K562 (cell line): ENCODE data around the gene CDC23. TPM values are rescaled to one million over a fixed set of nuclear protein-coding genes. Genes with fewer than 3 reads are reported as not detected.
"Not testable (repeated sequence)": the region's sequence is repeated elsewhere in the genome, so short reads cannot be mapped to it uniquely, and the experiment has no call there.

Experiments
- ATAC-seq: fragments of 200-7000 bp; cut with Tn5 transposase; 3 replicates; pipeline ENCODE4 v1.9.1; 2020; ENCODE audit warnings: moderate library complexity
- BruUV-seq: library from RNA; stranded (reverse); fragments of 400-500 nt; replicated peaks from 2 replicates; lab custom pipeline; 2021; lab: Mats Ljungman, UMichigan
- CTCF ChIA-PET: fragments of 300-600 bp; formaldehyde crosslinking; extraction: SDS; loops from one replicate; lab custom pipeline; 2021; ENCODE audit warnings: low intra/inter-chr PET ratio; lab: Yijun Ruan, JAX
- POLR2A ChIA-PET: fragments of 300-600, 350-650 bp; sonication (Branson Sonifier 250); formaldehyde crosslinking; extraction: SDS; loops from one replicate; lab custom pipeline; 2021; ENCODE audit warnings: antibody characterized with exemption, inconsistent platforms; lab: Yijun Ruan, JAX
- DNase-seq, 4 experiments: peaks; one replicate each; pipeline versions ENCODE4 v3.0.0 to v3.0.0-alpha.2; 2011 to 2018; ENCODE audit warnings: low spot score in 3 of 4, mixed read lengths in 3 of 4; ENCODE audit errors: extremely low read depth in 1 of 4
- FAIRE-seq: peaks from 2 replicates; lab custom pipeline; 2011; peaks lifted over from hg19 to GRCh38; lab: Jason Lieb, UNC
- H2AFZ ChIP-seq: 2 replicates; pipeline ENCODE4 v1.6.0; 2011; ENCODE audit warnings: low read depth, low read length, control low read depth, inconsistent platforms
- H3K27ac ChIP-seq: fragments of 200-600 bp; 3 replicates; pipeline ENCODE4 v1.8.0; 2011; ENCODE audit warnings: low read depth, mild to moderate bottlenecking, control low read depth, inconsistent platforms, low read length, moderate library complexity, mixed read lengths; ENCODE audit errors: extremely low read depth
- H3K27me3 ChIP-seq, 2 experiments: fragments of 300-600 bp in 1 of 2; 2 replicates in 1 of 2; 3 replicates in 1 of 2; pipeline versions ENCODE4 v1.6.0 to v1.8.0; 2011; ENCODE audit warnings: inconsistent platforms in 2 of 2, low read length in 2 of 2, mild to moderate bottlenecking in 1 of 2, mixed read lengths in 1 of 2, moderate library complexity in 1 of 2; ENCODE audit not compliant: control insufficient read depth in 2 of 2, insufficient read depth in 2 of 2
- H3K36me3 ChIP-seq: fragments of 300-600 bp; 3 replicates; pipeline ENCODE4 v1.8.0; 2011; ENCODE audit warnings: mild to moderate bottlenecking, low read length, inconsistent platforms; ENCODE audit not compliant: control insufficient read depth, insufficient read depth
- H3K4me1 ChIP-seq, 2 experiments: fragments of 200-600 bp in 1 of 2; replicated peaks in 1 of 2; 2 replicates in 1 of 2; 3 replicates in 1 of 2; pipeline versions ENCODE4 v1.5.1 to v1.8.0; 2011; ENCODE audit warnings: inconsistent platforms in 2 of 2, low read length in 2 of 2, mild to moderate bottlenecking in 1 of 2, mixed read lengths in 1 of 2, moderate library complexity in 1 of 2; ENCODE audit not compliant: control insufficient read depth in 2 of 2, insufficient read depth in 2 of 2
- H3K4me2 ChIP-seq: 2 replicates; pipeline ENCODE4 v1.6.1; 2011; ENCODE audit warnings: low read length, control low read depth, inconsistent platforms, mixed read lengths; ENCODE audit not compliant: insufficient read depth
- H3K4me3 ChIP-seq: fragments of 200-600 bp; sonication (generic), shearing (Covaris generic); 2 replicates; pipeline ENCODE4 v1.5.1; 2016; ENCODE audit warnings: control low read depth, inconsistent platforms
- H3K79me2 ChIP-seq: fragments of 200-600 bp; 3 replicates; pipeline ENCODE4 v1.8.0; 2011; ENCODE audit warnings: low read length, inconsistent platforms; ENCODE audit not compliant: control insufficient read depth, insufficient read depth
- H3K9ac ChIP-seq, 2 experiments: 2 replicates each; pipeline versions ENCODE4 v1.6.0 to v1.6.1; 2011; ENCODE audit warnings: low read depth in 2 of 2, low read length in 2 of 2, control low read depth in 1 of 2, inconsistent platforms in 1 of 2, mild to moderate bottlenecking in 1 of 2, mixed read lengths in 1 of 2; ENCODE audit not compliant: insufficient read depth in 1 of 2
- H3K9me1 ChIP-seq: one replicate; pipeline ENCODE4 v1.6.0; 2011; ENCODE audit warnings: inconsistent platforms, mild to moderate bottlenecking, low read length, moderate library complexity; ENCODE audit not compliant: control insufficient read depth, insufficient read depth
- H3K9me3 ChIP-seq: replicated peaks from 2 replicates; pipeline ENCODE4 v1.5.1; 2011; ENCODE audit warnings: low read depth, low read length, inconsistent platforms; ENCODE audit not compliant: control insufficient read depth, insufficient read depth
- H4K20me1 ChIP-seq: replicated peaks from 2 replicates; pipeline ENCODE4 v1.6.1; 2011; ENCODE audit warnings: low read length, inconsistent platforms, mixed read lengths; ENCODE audit not compliant: control insufficient read depth, insufficient read depth
- ZNF146 ChIP-seq: IDR thresholded peaks from one replicate; pipeline ENCODE4 v1.6.1; 2018; ENCODE audit warnings: missing compliant biosample characterization; ENCODE audit not compliant: unreplicated experiment
- whole genome bisulfite sequencing: fragments of 100-300 bp; shearing (Covaris generic); methylation state at CpG from one replicate; pipeline ENCODE4 v1.1.6; 2016; ENCODE audit warnings: low coverage, mixed read lengths; ENCODE audit not compliant: insufficient coverage; ENCODE audit errors: missing lambda C conversion rate; 5-methylcytosine and 5-hydroxymethylcytosine counted together
- in situ Hi-C: fragments of 300-500 bp; cut with MboI; formaldehyde crosslinking; loops from 4 replicates; pipeline ENCODE4 v1.15.0; 2018; ENCODE audit warnings: inconsistent platforms, mixed read lengths
- intact Hi-C: fragments of 100-400 bp; cut with micrococcal nuclease; formaldehyde crosslinking; loops from 2 replicates; pipeline ENCODE4 v1.14.2; 2022
- polyA plus RNA-seq, 8 experiments: library from polyadenylated mRNA; depleted of rRNA in 4 of 8; stranded (reverse) in 5 of 8; unstranded in 3 of 8; fragments of >200 nt; fragmentation: Nextera tagmentation in 2 of 8; fragmentation: Illumina TruSeq in 1 of 8; extraction: Ambion mirVana in 2 of 8; extraction: Trizol in 1 of 8; gene quantifications; 2 replicates each; pipeline versions ENCODE4 v1.2.1 to v1.2.3, GENCODE V29; 2011 to 2014; ENCODE audit warnings: inconsistent platforms in 1 of 8, missing spikeins in 1 of 8
- total RNA-seq, 7 experiments: library from RNA; depleted of rRNA in 6 of 7; stranded (reverse); fragments of >200 nt in 6 of 7; fragmentation: Illumina TruSeq in 2 of 7; extraction: Trizol in 2 of 7; gene quantifications; 2 replicates each; pipeline versions ENCODE4 v1.2.1 to v1.2.3, GENCODE V29; 2011 to 2021; ENCODE audit warnings: low replicate concordance in 1 of 7
- TF ChIP-seq, protein P1 (sequence below): IDR thresholded peaks from 2 replicates; pipeline ENCODE4 v1.6.1; 2012; ENCODE audit warnings: low read depth, low read length, improper control_type of control experiment, borderline replicate concordance

CDC23 gene
- total and polyA plus RNA-seq, 9 of the 15 experiments (the other 6 are each of a cell fraction or from before 2014, with no cell fraction given): 34.5 to 157 (median 65.5) TPM

DNA sequence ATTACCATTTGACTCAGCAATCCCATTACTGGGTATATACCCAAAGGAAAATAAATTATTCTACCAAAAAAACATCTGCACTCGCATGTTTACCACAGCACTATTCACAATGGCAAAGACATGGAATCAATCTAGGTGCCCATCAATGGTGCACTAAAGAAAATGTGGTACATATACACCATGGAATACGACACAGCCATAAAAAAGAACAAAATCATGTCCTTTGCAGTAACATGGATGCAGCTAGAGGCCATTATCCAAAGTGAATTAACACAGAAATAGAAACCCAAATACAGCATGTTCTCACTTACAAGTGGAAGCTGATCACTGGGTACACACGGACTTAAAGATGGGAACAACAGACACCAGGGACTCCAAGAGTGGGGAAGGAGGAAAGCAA, 2.1 kb downstream of the CDC23 start:
- ATAC-seq (no peak), DNase-seq (no peak), FAIRE-seq (no peak)
- BruUV-seq: no TSS peak
- Histone ChIP-seq H3K27ac (no peak overlapping the region), H3K4me3 (no peak overlapping the region), H4K20me1 (no peaks in the 10 kb centered on the region), H3K4me1 (peaks cover 3 to 7% of the 10 kb centered on the region in 2 experiments; a peak in 3 of 5 replicates), H3K9ac (no peak overlapping the region; a peak in 1 of 4 replicates), H3K27me3 (no peaks in the 10 kb centered on the region), H3K79me2 (peaks cover 54% of the 10 kb centered on the region), H3K4me2 (no peak overlapping the region), H3K9me3 (peaks cover 4% of the 10 kb centered on the region; the same call in 1 of the 2 replicates), H3K36me3 (peaks cover 46% of the 10 kb centered on the region; the same call in 2 of the 3 replicates), H3K9me1 (no peaks in the 10 kb centered on the region), H2AFZ (no peak overlapping the region)
- 85% methylated on average over 3 of the region's 3 CpGs for WGBS
- POLR2A ChIA-PET: interaction anchor here (0.6 kb wide), 1 partner anchor 122 kb away, joined by 3 read pairs; no protein-coding TSS in a partner anchor
- intact Hi-C loops (no loop called here), in situ Hi-C loops (no loop called here)
- CTCF ChIA-PET: no interaction called here
- peak; percentile 56 for TF ChIP-seq ZNF146 (CRISPR knock-in tag)
- TF ChIP-seq, protein P1, sequence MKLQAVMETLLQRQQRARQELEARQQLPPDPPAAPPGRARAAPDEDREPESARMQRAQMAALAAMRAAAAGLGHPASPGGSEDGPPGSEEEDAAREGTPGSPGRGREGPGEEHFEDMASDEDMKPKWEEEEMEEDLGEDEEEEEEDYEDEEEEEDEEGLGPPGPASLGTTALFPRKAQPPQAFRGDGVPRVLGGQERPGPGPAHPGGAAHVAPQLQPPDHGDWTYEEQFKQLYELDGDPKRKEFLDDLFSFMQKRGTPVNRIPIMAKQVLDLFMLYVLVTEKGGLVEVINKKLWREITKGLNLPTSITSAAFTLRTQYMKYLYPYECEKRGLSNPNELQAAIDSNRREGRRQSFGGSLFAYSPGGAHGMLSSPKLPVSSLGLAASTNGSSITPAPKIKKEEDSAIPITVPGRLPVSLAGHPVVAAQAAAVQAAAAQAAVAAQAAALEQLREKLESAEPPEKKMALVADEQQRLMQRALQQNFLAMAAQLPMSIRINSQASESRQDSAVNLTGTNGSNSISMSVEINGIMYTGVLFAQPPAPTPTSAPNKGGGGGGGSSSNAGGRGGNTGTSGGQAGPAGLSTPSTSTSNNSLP: no peak

DNA sequence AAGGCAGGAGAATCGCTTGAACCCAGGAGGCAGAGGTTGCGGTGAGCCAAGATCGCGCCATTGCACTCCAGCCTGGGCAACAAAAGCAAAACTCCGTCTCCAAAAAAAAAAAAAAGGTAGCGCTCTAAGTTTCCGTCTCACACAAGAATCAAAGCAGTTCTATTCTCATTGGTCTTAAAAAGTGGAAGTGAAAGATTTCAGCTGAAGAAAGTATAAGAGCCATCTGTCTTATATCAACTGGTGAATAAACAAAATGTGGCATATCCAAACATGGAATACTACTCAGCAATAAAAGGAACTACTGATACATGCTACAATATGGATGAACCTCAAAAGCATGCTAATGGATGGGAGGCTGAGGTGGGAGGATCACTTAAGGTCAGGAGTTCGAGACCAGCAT, 19.3 kb downstream of the CDC23 start:
- H2AFZ ChIP-seq, ATAC-seq, H3K4me3 ChIP-seq, H3K4me1 ChIP-seq, H3K79me2 ChIP-seq, H3K9me1 ChIP-seq, H3K27me3 ChIP-seq, CTCF ChIA-PET, intact Hi-C loops, H4K20me1 ChIP-seq, H3K9me3 ChIP-seq, DNase-seq, H3K4me2 ChIP-seq, BruUV-seq, H3K27ac ChIP-seq, H3K9ac ChIP-seq, FAIRE-seq: not testable (repeated sequence)
- POLR2A ChIA-PET: interaction anchor here (0.7 to 3.3 kb wide), 3 partner anchors 8 to 144 kb away, joined by 4 to 14 read pairs (median 5); partner anchors contain the start of genes CDC23 and FAM53C
- in situ Hi-C loops: loop anchor here (25.0 kb wide), 1 partner anchor 218 kb away; no protein-coding TSS in a partner anchor
- peaks cover 79% of the 10 kb centered on the region for H3K36me3 ChIP-seq
- WGBS: 81% methylated on average over 3 of the region's 8 CpGs
